Measurements from ENCODE around the gene PRDM2.

- TF ChIP-seq CTCF (IDR thresholded peaks at IDR 0.05 in 8 of 11, conservative IDR thresholded peaks at IDR 0.05 in 3 of 11) (no peak), POLR2A (IDR thresholded peaks at IDR 0.05) (no peak), POLR2AphosphoS5 (IDR thresholded peaks at IDR 0.05) (no peak)
Measured at GRCh38 chr1:13782634-13783360, 82.8 kb downstream of the PRDM2 start.

Measured in spleen (tissue), 7 donors.